Bronchial epithelial cell (primary cell): Measurements from ENCODE around the gene DCD. TPM values are rescaled to one million over a fixed set of nuclear protein-coding genes. Genes with fewer than 3 reads are reported as not detected.

Experiments
- DNase-seq: peaks from one replicate; pipeline ENCODE4 v3.0.0-alpha.2; 2010; ENCODE audit warnings: low read depth
- FAIRE-seq: peaks from 2 replicates; lab custom pipeline; 2011; peaks lifted over from hg19 to GRCh38; lab: Jason Lieb, UNC
- H3K27me3 ChIP-seq: 2 replicates; pipeline ENCODE4 v1.5.1; 2011; ENCODE audit warnings: low read length; ENCODE audit not compliant: control insufficient read depth, insufficient read depth
- H3K36me3 ChIP-seq: 2 replicates; pipeline ENCODE4 v1.5.1; 2011; ENCODE audit warnings: low read length; ENCODE audit not compliant: control insufficient read depth, insufficient read depth
- H3K4me3 ChIP-seq: 2 replicates; pipeline ENCODE4 v1.5.1; 2011; ENCODE audit warnings: mild to moderate bottlenecking, low read depth, low read length, control low read depth
- CTCF ChIP-seq: IDR thresholded peaks from 2 replicates; pipeline ENCODE4 v1.5.1; 2011; ENCODE audit warnings: mild to moderate bottlenecking, moderate library complexity, low read length, control low read depth, inconsistent platforms; ENCODE audit not compliant: insufficient read depth, severe bottlenecking
- total RNA-seq: library from RNA; depleted of rRNA; stranded (reverse); fragments of >200 nt; gene quantifications from 2 replicates; pipeline ENCODE4 v1.2.1, GENCODE V29; 2014

Gene DCD
- total RNA-seq, 1 donor from 2014 or later = not detected

GRCh38 chr12:54605138-54605970 lies 42.8 kb downstream of the DCD start:
- FAIRE-seq (no peak), DNase-seq (no peak)
- Histone ChIP-seq H3K27me3 (no peaks in the 10 kb centered on the region), H3K4me3 (no peak overlapping the region), H3K36me3 (no peaks in the 10 kb centered on the region)
- TF ChIP-seq CTCF = no peak

GRCh38 chr12:54604436-54604835 lies 43.7 kb downstream of the DCD start:
- Histone ChIP-seq H3K4me3 (no peak overlapping the region), H3K36me3 (no peaks in the 10 kb centered on the region), H3K27me3 (peaks cover 2% of the 10 kb centered on the region)
- DNase-seq = no peak
- peak; percentile 60 for FAIRE-seq
- TF ChIP-seq CTCF = no peak

GRCh38 chr12:54603872-54604271 lies 44.3 kb downstream of the DCD start:
- DNase-seq (no peak), FAIRE-seq (no peak)
- Histone ChIP-seq H3K36me3 (no peaks in the 10 kb centered on the region), H3K27me3 (peaks cover 2% of the 10 kb centered on the region), H3K4me3 (no peak overlapping the region)
- TF ChIP-seq CTCF = no peak

GRCh38 chr12:54603173-54603814 lies 44.9 kb downstream of the DCD start:
- Histone ChIP-seq H3K4me3 (no peak overlapping the region), H3K27me3 (peaks cover 2% of the 10 kb centered on the region), H3K36me3 (no peaks in the 10 kb centered on the region)
- TF ChIP-seq CTCF = peak; percentile 76
- FAIRE-seq (no peak), DNase-seq (peak; percentile 70)

GRCh38 chr12:54602661-54603060 lies 45.5 kb downstream of the DCD start:
- FAIRE-seq = no peak
- TF ChIP-seq CTCF = no peak
- peaks cover 2% of the 10 kb centered on the region for H3K27me3 ChIP-seq

More at GRCh38 chr12:54602661-54603060, 45.5 kb downstream of the DCD start:
- no peaks in the 10 kb centered on the region for H3K36me3 ChIP-seq
- H3K4me3 ChIP-seq = no peak overlapping the region
- no peak for DNase-seq
